ENCODE data around the gene USP12. TPM values are rescaled to one million over a fixed set of nuclear protein-coding genes. Genes with fewer than 3 reads are reported as not detected.

Gene USP12
- total and polyA plus RNA-seq, 3 experiments from 2014 or later: 14.5 to 73.2 (median 72.1) TPM

DNA sequence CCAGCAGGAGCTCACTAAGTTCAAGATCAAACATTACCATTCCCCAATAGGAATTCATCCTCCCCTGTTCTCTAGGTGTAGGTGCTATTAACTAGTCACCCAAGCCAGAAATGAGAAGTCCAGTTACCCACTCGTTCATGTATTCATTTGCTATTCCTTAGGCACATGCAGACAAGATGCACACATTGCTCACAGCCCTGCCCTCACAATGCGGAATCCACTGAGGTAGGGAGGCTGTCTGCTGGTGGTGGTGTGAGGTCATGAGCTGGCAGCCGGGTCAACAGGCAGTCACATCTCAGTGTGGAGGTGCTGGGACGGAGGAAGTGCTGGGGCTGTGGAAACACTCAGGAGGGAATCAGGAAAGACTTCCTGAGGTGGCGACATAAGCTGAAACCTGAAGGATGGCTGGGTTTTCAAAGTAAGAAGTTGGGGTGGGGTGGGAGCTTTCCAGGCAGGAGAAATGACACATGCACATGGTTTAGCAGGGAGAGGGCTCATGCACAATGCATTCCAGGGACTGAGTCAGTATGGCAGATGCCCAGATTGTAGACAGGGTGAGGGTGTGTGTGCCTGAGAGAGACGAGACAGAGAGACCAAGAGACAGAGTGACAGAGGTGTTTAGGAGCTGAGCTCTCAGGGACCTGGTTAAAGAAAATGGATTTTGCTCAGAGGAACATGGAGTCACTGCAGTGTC is 117.6 kb downstream of the USP12 start:
- H3K27ac Mint-ChIP-seq: peak overlapping the region in 3 of 8 donors; percentile 9 to 77 (median 27)

DNA sequence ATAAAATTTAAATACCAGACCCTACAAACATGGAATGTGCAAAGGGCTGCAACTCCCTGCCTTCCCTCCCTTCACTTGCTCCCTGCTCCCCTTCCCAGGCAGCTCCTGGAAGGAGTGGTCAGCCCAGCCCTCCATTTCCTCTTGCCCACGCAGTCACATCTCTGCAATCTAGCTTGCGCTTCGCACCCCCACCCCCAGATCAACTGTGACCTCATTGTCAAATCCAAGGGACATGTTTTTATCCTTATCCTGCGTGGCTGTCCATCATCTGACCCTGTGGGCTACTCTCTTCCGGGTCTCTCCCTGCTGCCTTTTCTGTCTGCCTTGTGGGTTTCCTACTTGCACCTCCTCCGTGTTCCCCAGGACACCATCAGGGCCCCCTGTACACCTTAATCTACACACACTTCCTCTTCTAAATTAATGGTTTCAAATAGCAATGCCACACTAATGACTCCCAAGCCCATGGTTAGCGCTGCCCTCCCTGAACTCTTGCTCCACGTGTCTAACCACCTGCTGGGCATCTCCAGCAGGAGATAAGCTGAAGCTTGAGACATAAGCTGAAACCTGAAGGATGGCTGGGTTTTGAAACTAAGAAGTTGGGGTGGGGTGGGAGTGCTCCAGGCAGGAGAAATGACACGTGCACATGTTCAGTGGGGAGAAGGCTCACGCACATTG is 118.3 kb downstream of the USP12 start:
- H3K27ac Mint-ChIP-seq: peak overlapping the region in 3 of 8 donors; percentile 76 to 87 (median 77)
- no peak overlapping the region for H3K4me3 Mint-ChIP-seq
- H3K9me3 ChIP-seq (ENCODE audit: low read length): peaks cover 5% of the 10 kb centered on the region
- no peaks in the 10 kb centered on the region for H3K27me3 ChIP-seq (ENCODE audit: insufficient read depth, low read length, poor library complexity, severe bottlenecking)
- ChIA-PET CTCF (no interaction called here), POLR2A (no interaction called here)
- no peak overlapping the region for H3K4me3 ChIP-seq (ENCODE audit: low read length)
- H3K36me3 ChIP-seq (ENCODE audit: insufficient read depth, low read length): no peaks in the 10 kb centered on the region
- H3K4me1 Mint-ChIP-seq: peaks cover 0 to 11% (median 3%) of the 10 kb centered on the region in 3 donors
- no peak for DNase-seq
- H3K9me3 Mint-ChIP-seq: peaks cover 0 to 5% (median 0%) of the 10 kb centered on the region in 5 donors
- no peaks in the 10 kb centered on the region for H3K27me3 Mint-ChIP-seq
- H3K27ac ChIP-seq (ENCODE audit: low read depth, low read length): no peak overlapping the region
- no peaks in the 10 kb centered on the region for H3K4me1 ChIP-seq (ENCODE audit: insufficient read depth, low read length)
- peaks cover 0 to 14% (median 3%) of the 10 kb centered on the region in 3 donors for H3K36me3 Mint-ChIP-seq

More for the DNA sequence above, 117.6 kb downstream of the USP12 start:
- CTCF ChIA-PET: no interaction called here
- no peaks in the 10 kb centered on the region for H3K27me3 ChIP-seq (ENCODE audit: insufficient read depth, low read length, poor library complexity, severe bottlenecking)
- peaks cover 0 to 14% (median 3%) of the 10 kb centered on the region in 3 donors for H3K36me3 Mint-ChIP-seq
- peaks cover 0 to 11% (median 3%) of the 10 kb centered on the region in 3 donors for H3K4me1 Mint-ChIP-seq
- H3K4me3 Mint-ChIP-seq: no peak overlapping the region
- H3K9me3 Mint-ChIP-seq: peaks cover 0 to 5% (median 0%) of the 10 kb centered on the region in 5 donors
- H3K27me3 Mint-ChIP-seq: no peaks in the 10 kb centered on the region
- no peaks in the 10 kb centered on the region for H3K36me3 ChIP-seq (ENCODE audit: insufficient read depth, low read length)
- H3K4me1 ChIP-seq (ENCODE audit: insufficient read depth, low read length): no peaks in the 10 kb centered on the region
- no peak for DNase-seq
- no peak overlapping the region for H3K4me3 ChIP-seq (ENCODE audit: low read length)
- POLR2A ChIA-PET: no interaction called here
- H3K9me3 ChIP-seq (ENCODE audit: low read length): peaks cover 5% of the 10 kb centered on the region
- no peak overlapping the region for H3K27ac ChIP-seq (ENCODE audit: low read depth, low read length)

DNA sequence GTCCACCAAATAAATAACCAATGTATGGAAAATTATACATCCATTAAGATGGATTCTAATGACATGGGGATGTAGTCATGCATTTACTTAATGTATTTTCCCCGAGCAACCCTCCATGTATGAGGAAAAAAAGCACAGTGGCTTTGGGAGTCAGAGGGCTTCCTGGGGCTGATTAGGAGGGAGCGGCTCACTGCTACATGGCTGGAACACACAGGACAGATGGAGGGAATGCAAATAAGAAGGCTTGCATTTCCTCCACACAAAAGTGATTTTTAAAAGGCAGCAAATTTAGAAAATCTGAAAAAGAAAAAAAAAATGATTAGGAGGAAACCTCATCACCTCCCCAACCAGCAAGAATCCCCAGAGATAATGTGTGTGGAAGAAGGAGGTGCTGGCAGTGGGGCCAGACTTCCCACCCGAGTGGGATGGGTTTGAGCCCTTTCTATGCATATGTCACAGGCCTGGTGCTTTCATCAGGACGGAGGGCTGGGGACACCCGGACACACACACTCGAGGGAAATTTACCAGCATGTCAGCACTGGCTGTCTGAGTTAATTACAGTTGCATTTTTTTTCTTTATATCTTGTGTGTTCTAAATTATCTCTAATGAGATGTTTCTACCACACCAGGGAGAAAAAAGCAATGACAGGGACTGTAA is 118.9 kb downstream of the USP12 start:
- Histone ChIP-seq H3K9me3 (ENCODE audit: low read length) (peaks cover 5% of the 10 kb centered on the region), H3K4me3 (ENCODE audit: low read length) (no peak overlapping the region), H3K27ac (ENCODE audit: low read depth, low read length) (no peak overlapping the region), H3K36me3 (ENCODE audit: insufficient read depth, low read length) (no peaks in the 10 kb centered on the region), H3K27me3 (ENCODE audit: insufficient read depth, low read length, poor library complexity, severe bottlenecking) (no peaks in the 10 kb centered on the region), H3K4me1 (ENCODE audit: insufficient read depth, low read length) (no peaks in the 10 kb centered on the region)
- no peaks in the 10 kb centered on the region for H3K27me3 Mint-ChIP-seq
- H3K4me3 Mint-ChIP-seq: no peak overlapping the region
- peak overlapping the region in 1 of 8 donors; percentile 23 for H3K27ac Mint-ChIP-seq
- peaks cover 0 to 5% (median 0%) of the 10 kb centered on the region in 5 donors for H3K9me3 Mint-ChIP-seq
- peaks cover 0 to 11% (median 3%) of the 10 kb centered on the region in 3 donors for H3K4me1 Mint-ChIP-seq
- ChIA-PET POLR2A (no interaction called here), CTCF (no interaction called here)
- no peak for DNase-seq
- H3K36me3 Mint-ChIP-seq: peaks cover 0 to 14% (median 3%) of the 10 kb centered on the region in 3 donors

DNA sequence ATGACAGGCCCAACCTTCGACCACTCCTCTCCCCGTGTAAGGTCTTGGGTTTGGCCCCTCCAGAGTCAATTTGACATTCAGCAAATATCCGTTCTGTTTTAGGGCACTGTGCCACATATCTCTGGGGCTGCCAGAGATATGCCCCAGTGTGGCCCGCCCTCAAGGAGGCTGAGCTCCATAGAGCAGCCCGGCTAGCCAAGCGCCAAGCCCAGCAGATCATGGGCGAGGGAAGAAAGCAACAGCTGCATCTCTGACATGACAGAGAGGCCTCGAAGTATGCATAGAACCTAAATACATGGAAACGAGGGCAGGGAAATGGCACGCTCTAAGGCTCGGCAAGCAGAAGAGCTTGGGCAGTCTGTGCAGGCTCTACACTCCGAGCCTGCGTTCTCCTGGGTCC is 124.5 kb downstream of the USP12 start:
- H3K36me3 ChIP-seq (ENCODE audit: insufficient read depth, low read length): no peaks in the 10 kb centered on the region
- H3K4me1 ChIP-seq (ENCODE audit: insufficient read depth, low read length): peaks cover 8% of the 10 kb centered on the region
- H3K9me3 Mint-ChIP-seq: peaks cover 0 to 5% (median 0%) of the 10 kb centered on the region in 5 donors
- no peaks in the 10 kb centered on the region for H3K27me3 Mint-ChIP-seq
- ChIA-PET CTCF (interaction anchor here (0.5 to 1.6 kb wide), 3 partner anchors 47 to 223 kb away, joined by 3 read pairs; partner anchors contain the start of gene RASL11A), POLR2A (no interaction called here)
- no peak overlapping the region for H3K27ac ChIP-seq (ENCODE audit: low read depth, low read length)
- no peak for DNase-seq
- no peak overlapping the region for H3K4me3 ChIP-seq (ENCODE audit: low read length)
- H3K36me3 Mint-ChIP-seq: peaks cover 0 to 14% (median 0%) of the 10 kb centered on the region in 3 donors
- peaks cover 14 to 36% (median 22%) of the 10 kb centered on the region in 3 donors for H3K4me1 Mint-ChIP-seq
- H3K27me3 ChIP-seq (ENCODE audit: insufficient read depth, low read length, poor library complexity, severe bottlenecking): no peaks in the 10 kb centered on the region
- peak overlapping the region in 5 of 8 donors; percentile 37 to 95 (median 61) for H3K27ac Mint-ChIP-seq
- H3K9me3 ChIP-seq (ENCODE audit: low read length): peaks cover 5% of the 10 kb centered on the region
- no peak overlapping the region for H3K4me3 Mint-ChIP-seq

- Histone ChIP-seq H3K4me1 (ENCODE audit: insufficient read depth, low read length) (peaks cover 8% of the 10 kb centered on the region), H3K27me3 (ENCODE audit: insufficient read depth, low read length, poor library complexity, severe bottlenecking) (no peaks in the 10 kb centered on the region), H3K36me3 (ENCODE audit: insufficient read depth, low read length) (no peaks in the 10 kb centered on the region), H3K4me3 (ENCODE audit: low read length) (no peak overlapping the region), H3K27ac (ENCODE audit: low read depth, low read length) (peak overlapping the region; percentile 32), H3K9me3 (ENCODE audit: low read length) (no peaks in the 10 kb centered on the region)
- ChIA-PET CTCF (interaction anchor here (0.6 to 1.2 kb wide), 2 partner anchors 14 to 128 kb away, joined by 3 to 4 read pairs; no protein-coding TSS in a partner anchor), POLR2A (interaction anchor here (0.6 to 1.3 kb wide), 4 partner anchors 17 to 405 kb away, joined by 3 to 4 read pairs (median 3); partner anchors contain the start of genes MTIF3 and RPL21)
- peaks cover 0 to 2% (median 0%) of the 10 kb centered on the region in 5 donors for H3K9me3 Mint-ChIP-seq
- H3K4me1 Mint-ChIP-seq: peaks cover 14 to 36% (median 22%) of the 10 kb centered on the region in 3 donors
- peaks cover 0 to 2% of the 10 kb centered on the region in 2 donors for H3K27me3 Mint-ChIP-seq
- DNase-seq: peak in 3 of 5 donors; percentile 22 to 62 (median 32)
- H3K4me3 Mint-ChIP-seq: peak overlapping the region; percentile 67 to 76 (median 71)
- H3K27ac Mint-ChIP-seq: peak overlapping the region; percentile 66 to 95 (median 89)
- peaks cover 0 to 4% (median 0%) of the 10 kb centered on the region in 3 donors for H3K36me3 Mint-ChIP-seq
Observed at GRCh38 chr13:27044837-27045570, 126.6 kb downstream of the USP12 start.

GRCh38 chr13:27043013-27043412 is 128.6 kb downstream of the USP12 start:
- ChIA-PET CTCF (no interaction called here), POLR2A (no interaction called here)
- Histone ChIP-seq H3K27ac (ENCODE audit: low read depth, low read length) (no peak overlapping the region), H3K4me3 (ENCODE audit: low read length) (no peak overlapping the region), H3K36me3 (ENCODE audit: insufficient read depth, low read length) (no peaks in the 10 kb centered on the region), H3K27me3 (ENCODE audit: insufficient read depth, low read length, poor library complexity, severe bottlenecking) (no peaks in the 10 kb centered on the region), H3K9me3 (ENCODE audit: low read length) (no peaks in the 10 kb centered on the region), H3K4me1 (ENCODE audit: insufficient read depth, low read length) (peaks cover 8% of the 10 kb centered on the region)
- no peaks in the 10 kb centered on the region for H3K36me3 Mint-ChIP-seq
- peak overlapping the region in 1 of 8 donors; percentile 63 for H3K27ac Mint-ChIP-seq
- H3K4me1 Mint-ChIP-seq: peaks cover 14 to 36% (median 22%) of the 10 kb centered on the region in 3 donors
- DNase-seq: no peak
- no peaks in the 10 kb centered on the region for H3K9me3 Mint-ChIP-seq
- H3K4me3 Mint-ChIP-seq: no peak overlapping the region
- H3K27me3 Mint-ChIP-seq: peaks cover 0 to 5% of the 10 kb centered on the region in 2 donors

DNA sequence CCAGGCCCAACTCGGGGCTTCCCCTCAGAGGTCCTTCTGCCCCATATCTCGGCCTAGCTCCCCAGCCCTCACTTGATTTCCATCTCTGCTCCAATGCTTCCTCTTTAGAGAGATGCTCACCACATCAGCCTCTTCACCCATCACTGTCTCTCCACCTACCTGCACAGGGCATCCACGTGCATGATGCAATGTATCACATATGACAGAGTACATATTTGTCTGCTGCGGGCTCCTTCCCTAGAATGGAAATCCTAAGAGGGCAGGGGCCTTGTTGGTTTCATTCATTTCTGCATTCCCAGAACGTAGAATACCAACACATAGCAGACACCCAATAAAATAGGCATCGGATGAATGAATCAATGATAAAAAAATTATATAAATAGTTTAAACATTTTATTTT is 130.3 kb downstream of the USP12 start:
- Histone ChIP-seq H3K27ac (ENCODE audit: low read depth, low read length) (no peak overlapping the region), H3K4me1 (ENCODE audit: insufficient read depth, low read length) (peaks cover 8% of the 10 kb centered on the region), H3K9me3 (ENCODE audit: low read length) (no peaks in the 10 kb centered on the region), H3K36me3 (ENCODE audit: insufficient read depth, low read length) (no peaks in the 10 kb centered on the region), H3K4me3 (ENCODE audit: low read length) (no peak overlapping the region), H3K27me3 (ENCODE audit: insufficient read depth, low read length, poor library complexity, severe bottlenecking) (no peaks in the 10 kb centered on the region)
- H3K4me1 Mint-ChIP-seq: peaks cover 8 to 28% (median 17%) of the 10 kb centered on the region in 3 donors
- H3K27ac Mint-ChIP-seq: peak overlapping the region in 2 of 8 donors; percentile 13 to 48
- no peak for DNase-seq
- CTCF ChIA-PET: no interaction called here
- no peak overlapping the region for H3K4me3 Mint-ChIP-seq
- peaks cover 5 to 11% of the 10 kb centered on the region in 2 donors for H3K27me3 Mint-ChIP-seq
- POLR2A ChIA-PET: no interaction called here
- no peaks in the 10 kb centered on the region for H3K36me3 Mint-ChIP-seq
- no peaks in the 10 kb centered on the region for H3K9me3 Mint-ChIP-seq
